DND-41 (cell line): ENCODE results near the gene SMDT1.

Source experiments
- EZH2 ChIP-seq: IDR thresholded peaks from 3 replicates; pipeline ENCODE4 v1.6.1; 2012; ENCODE audit warnings: borderline replicate concordance, low read depth, mild to moderate bottlenecking, moderate library complexity, low read length, inconsistent platforms; ENCODE audit not compliant: severe bottlenecking
- TF ChIP-seq, protein P1 (sequence below): IDR thresholded peaks from 2 replicates; pipeline ENCODE4 v1.5.1; 2012; ENCODE audit warnings: borderline replicate concordance, low read length, moderate library complexity, mild to moderate bottlenecking; ENCODE audit not compliant: poor library complexity, severe bottlenecking; ENCODE audit errors: extremely low read depth

GRCh38 chr22:42090596-42091454, 11.3 kb downstream of the SMDT1 start, which contains the start of gene NDUFA6:
- TF ChIP-seq, protein P1, sequence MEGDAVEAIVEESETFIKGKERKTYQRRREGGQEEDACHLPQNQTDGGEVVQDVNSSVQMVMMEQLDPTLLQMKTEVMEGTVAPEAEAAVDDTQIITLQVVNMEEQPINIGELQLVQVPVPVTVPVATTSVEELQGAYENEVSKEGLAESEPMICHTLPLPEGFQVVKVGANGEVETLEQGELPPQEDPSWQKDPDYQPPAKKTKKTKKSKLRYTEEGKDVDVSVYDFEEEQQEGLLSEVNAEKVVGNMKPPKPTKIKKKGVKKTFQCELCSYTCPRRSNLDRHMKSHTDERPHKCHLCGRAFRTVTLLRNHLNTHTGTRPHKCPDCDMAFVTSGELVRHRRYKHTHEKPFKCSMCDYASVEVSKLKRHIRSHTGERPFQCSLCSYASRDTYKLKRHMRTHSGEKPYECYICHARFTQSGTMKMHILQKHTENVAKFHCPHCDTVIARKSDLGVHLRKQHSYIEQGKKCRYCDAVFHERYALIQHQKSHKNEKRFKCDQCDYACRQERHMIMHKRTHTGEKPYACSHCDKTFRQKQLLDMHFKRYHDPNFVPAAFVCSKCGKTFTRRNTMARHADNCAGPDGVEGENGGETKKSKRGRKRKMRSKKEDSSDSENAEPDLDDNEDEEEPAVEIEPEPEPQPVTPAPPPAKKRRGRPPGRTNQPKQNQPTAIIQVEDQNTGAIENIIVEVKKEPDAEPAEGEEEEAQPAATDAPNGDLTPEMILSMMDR, result peak; percentile 95
- TF ChIP-seq EZH2, result no peak
